GM23248 (cell line): Measurements from ENCODE around the gene GUCY1B1. TPM values are rescaled to one million over a fixed set of nuclear protein-coding genes. Genes with fewer than 3 reads are reported as not detected.
A peak's percentile ranks its signal among the peaks of the same experiment; 100 is the strongest.

Experiments
- DNase-seq: peaks from one replicate; pipeline ENCODE4 v3.0.0-alpha.2; 2015
- H2AFZ ChIP-seq: fragments of 200-600 bp; sonication (generic); 2 replicates; pipeline ENCODE4 v1.6.1; 2016; ENCODE audit warnings: antibody characterized with exemption
- H3F3A ChIP-seq: fragments of 200-600 bp; sonication (generic); 2 replicates; pipeline ENCODE4 v1.6.1; 2016; ENCODE audit warnings: mild to moderate bottlenecking, antibody characterized with exemption, mixed run types; ENCODE audit not compliant: insufficient read depth
- H3K27ac ChIP-seq: fragments of 200-600 bp; sonication (generic); 2 replicates; pipeline ENCODE4 v1.5.1; 2016; ENCODE audit warnings: mild to moderate bottlenecking
- H3K27me3 ChIP-seq: fragments of 200-600 bp; sonication (generic); replicated peaks from 2 replicates; pipeline ENCODE4 v1.6.1; 2016; ENCODE audit warnings: mild to moderate bottlenecking; ENCODE audit not compliant: insufficient read depth
- H3K36me3 ChIP-seq: fragments of 200-600 bp; sonication (generic); 2 replicates; pipeline ENCODE4 v1.6.1; 2016; ENCODE audit warnings: low read depth, mild to moderate bottlenecking
- H3K4me1 ChIP-seq: fragments of 200-600 bp; sonication (generic); 2 replicates; pipeline ENCODE4 v1.6.1; 2016; ENCODE audit warnings: mild to moderate bottlenecking; ENCODE audit not compliant: insufficient read depth
- H3K4me2 ChIP-seq: fragments of 200-600 bp; sonication (generic); one replicate; pipeline ENCODE4 v1.6.1; 2016; ENCODE audit warnings: mild to moderate bottlenecking; ENCODE audit not compliant: unreplicated experiment
- H3K4me3 ChIP-seq: fragments of 200-600 bp; sonication (generic); 2 replicates; pipeline ENCODE4 v1.5.1; 2016; ENCODE audit warnings: mild to moderate bottlenecking
- H3K79me2 ChIP-seq: fragments of 200-600 bp; sonication (generic); 2 replicates; pipeline ENCODE4 v1.6.1; 2016; ENCODE audit warnings: mild to moderate bottlenecking; ENCODE audit not compliant: insufficient read depth
- H3K9ac ChIP-seq: fragments of 200-600 bp; sonication (generic); 2 replicates; pipeline ENCODE4 v1.6.1; 2016; ENCODE audit warnings: mild to moderate bottlenecking
- H3K9me2 ChIP-seq: fragments of 200-600 bp; sonication (generic); 2 replicates; pipeline ENCODE4 v1.6.1; 2016; ENCODE audit warnings: mixed run types, mild to moderate bottlenecking, moderate library complexity; ENCODE audit not compliant: insufficient read depth
- H3K9me3 ChIP-seq: fragments of 200-600 bp; sonication (generic); one replicate; pipeline ENCODE4 v1.6.1; 2017; ENCODE audit warnings: low read depth
- H4K20me1 ChIP-seq: fragments of 200-600 bp; sonication (generic); 2 replicates; pipeline ENCODE4 v1.6.0; 2016; ENCODE audit not compliant: insufficient read depth
- EZH2 ChIP-seq: fragments of 200-600 bp; sonication (generic); IDR thresholded peaks from 2 replicates; pipeline ENCODE4 v1.6.1; 2018; ENCODE audit warnings: antibody characterized with exemption, mild to moderate bottlenecking; ENCODE audit not compliant: insufficient read depth, poor library complexity, severe bottlenecking
- EZH2phosphoT487 ChIP-seq: fragments of 200-600 bp; sonication (generic); IDR thresholded peaks from 2 replicates; pipeline ENCODE4 v1.6.1; 2018; ENCODE audit warnings: antibody characterized with exemption, moderate library complexity, mild to moderate bottlenecking, low read depth; ENCODE audit not compliant: insufficient read depth
- WGBS, 2 experiments: methylation state at CpG; one replicate each; pipeline ENCODE4 v1.1.6; 2015 to 2017; ENCODE audit warnings: low lambda C conversion rate in 2 of 2, low coverage in 1 of 2; ENCODE audit errors: missing lambda C conversion rate in 2 of 2; 5-methylcytosine and 5-hydroxymethylcytosine counted together
- in situ Hi-C: fragments of 300-500 bp; cut with MboI; formaldehyde crosslinking; loops from 2 replicates; pipeline ENCODE4 v1.15.0; 2020
- polyA plus RNA-seq: library from polyadenylated mRNA; unstranded; fragments of >200 nt; fragmentation: Nextera tagmentation; extraction: Ambion mirVana; gene quantifications from 2 replicates; pipeline ENCODE4 v1.2.1, GENCODE V29; 2016
- total RNA-seq: library from RNA; depleted of rRNA; stranded (reverse); fragments of >200 nt; shearing (Covaris generic); gene quantifications from 2 replicates; pipeline ENCODE4 v1.2.3, GENCODE V29; 2014

GUCY1B1 gene
- total and polyA plus RNA-seq, 2 experiments from 2014 or later = 0.56 to 2.1 TPM

DNA sequence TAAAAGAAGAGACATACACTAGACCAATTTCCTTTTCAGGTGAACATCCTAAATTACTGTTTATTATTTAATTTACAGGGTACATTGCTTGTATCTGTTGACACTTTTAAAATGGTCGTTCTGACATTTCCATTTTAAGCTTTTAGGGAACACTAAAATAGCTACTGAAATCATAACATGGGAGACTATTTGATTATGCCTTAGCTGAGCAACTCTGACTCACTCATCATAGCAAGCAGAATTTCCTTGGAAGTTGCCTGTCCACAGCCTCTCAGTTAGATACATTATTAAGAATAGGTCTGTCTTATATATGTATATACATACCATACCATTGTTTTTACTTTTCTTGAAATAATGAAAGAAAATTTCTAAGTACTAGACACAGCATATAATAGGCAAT lies 22.0 kb downstream of the GUCY1B1 start:
- no peak overlapping the region for H3K4me3 ChIP-seq
- H4K20me1 ChIP-seq = no peaks in the 10 kb centered on the region
- H3K79me2 ChIP-seq = no peaks in the 10 kb centered on the region
- no peaks in the 10 kb centered on the region for H3F3A ChIP-seq
- no peaks in the 10 kb centered on the region for H3K4me1 ChIP-seq
- WGBS, 2 experiments = 23 to 32% methylated on average over 1 of the region's 1 CpG
- peak; percentile 40 for DNase-seq
- H3K36me3 ChIP-seq = no peaks in the 10 kb centered on the region
- no peaks in the 10 kb centered on the region for H3K9me2 ChIP-seq
- in situ Hi-C loops = no loop called here
- H2AFZ ChIP-seq = no peak overlapping the region
- no peaks in the 10 kb centered on the region for H3K27me3 ChIP-seq
- H3K27ac ChIP-seq = no peak overlapping the region
- no peak overlapping the region for H3K9ac ChIP-seq
- TF ChIP-seq EZH2phosphoT487 (no peak), EZH2 (no peak)
- no peaks in the 10 kb centered on the region for H3K9me3 ChIP-seq
- no peak overlapping the region for H3K4me2 ChIP-seq

DNA sequence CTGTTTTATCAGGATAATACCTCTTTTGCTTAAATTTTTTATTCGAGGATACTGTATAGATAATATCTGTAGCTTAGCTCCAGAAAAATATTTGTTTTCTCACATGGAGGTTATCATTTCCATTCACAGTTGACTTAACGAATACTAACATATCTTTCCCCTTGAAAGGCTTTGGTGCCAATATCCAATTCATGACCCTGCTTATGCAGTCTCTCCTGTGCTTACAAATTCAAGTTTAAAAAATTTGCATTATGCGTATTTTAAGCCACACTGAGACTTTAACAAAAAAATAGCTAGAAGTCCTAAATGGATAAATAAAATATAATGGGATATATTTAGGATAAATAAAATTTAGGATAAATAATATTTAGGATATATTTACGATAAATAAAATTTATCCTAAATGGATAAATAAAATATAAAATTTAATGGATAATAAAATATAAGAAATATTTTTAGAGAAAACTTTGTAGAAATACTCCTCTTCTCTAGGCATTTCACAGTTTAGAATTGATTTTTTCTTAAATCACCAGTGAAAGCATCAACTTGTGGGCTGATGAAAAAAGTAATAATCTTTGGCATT lies 22.5 kb downstream of the GUCY1B1 start:
- H3K4me3 ChIP-seq = no peak overlapping the region
- no peak overlapping the region for H2AFZ ChIP-seq
- H3F3A ChIP-seq = no peaks in the 10 kb centered on the region
- H3K27me3 ChIP-seq = no peaks in the 10 kb centered on the region
- H3K4me1 ChIP-seq = no peaks in the 10 kb centered on the region
- H3K36me3 ChIP-seq = no peaks in the 10 kb centered on the region
- no peaks in the 10 kb centered on the region for H4K20me1 ChIP-seq
- no peak overlapping the region for H3K4me2 ChIP-seq
- DNase-seq = no peak
- H3K9me3 ChIP-seq = no peaks in the 10 kb centered on the region
- TF ChIP-seq EZH2 (no peak), EZH2phosphoT487 (no peak)
- in situ Hi-C loops = no loop called here
- no peak overlapping the region for H3K9ac ChIP-seq
- no peaks in the 10 kb centered on the region for H3K79me2 ChIP-seq
- no peak overlapping the region for H3K27ac ChIP-seq
- 72 to 74% methylated on average over 4 of the region's 4 CpGs for WGBS, 2 experiments
- no peaks in the 10 kb centered on the region for H3K9me2 ChIP-seq

DNA sequence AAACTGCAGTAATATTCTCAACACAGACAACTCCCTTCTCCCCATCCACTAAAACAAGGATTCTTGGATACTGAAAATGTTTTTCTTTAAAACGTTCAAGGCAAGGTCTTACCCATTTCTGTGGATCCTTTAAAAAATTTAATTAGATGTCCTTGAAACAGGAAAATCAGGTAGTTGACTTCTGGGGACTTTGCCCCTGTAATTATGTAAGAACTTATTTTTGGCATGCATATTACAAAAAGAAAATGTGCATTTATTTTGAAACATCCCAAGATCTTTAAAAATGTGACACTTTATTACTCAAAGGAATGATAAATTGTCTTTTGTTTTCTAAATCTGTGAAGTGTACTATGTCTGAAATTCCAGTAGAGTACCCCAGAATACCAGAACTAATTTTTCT lies 25.8 kb downstream of the GUCY1B1 start:
- TF ChIP-seq EZH2phosphoT487 = no peak
- TF ChIP-seq EZH2 = no peak
- H3K9ac ChIP-seq = no peak overlapping the region
- no peaks in the 10 kb centered on the region for H3F3A ChIP-seq
- H3K27me3 ChIP-seq = no peaks in the 10 kb centered on the region
- no peaks in the 10 kb centered on the region for H4K20me1 ChIP-seq
- H3K4me3 ChIP-seq = no peak overlapping the region
- H3K9me2 ChIP-seq = no peaks in the 10 kb centered on the region
- H2AFZ ChIP-seq = no peak overlapping the region
- DNase-seq = no peak
- no peaks in the 10 kb centered on the region for H3K79me2 ChIP-seq
- no peaks in the 10 kb centered on the region for H3K4me1 ChIP-seq
- in situ Hi-C loops = no loop called here
- no peaks in the 10 kb centered on the region for H3K9me3 ChIP-seq
- no peak overlapping the region for H3K4me2 ChIP-seq
- WGBS, 2 experiments = 37 to 46% methylated on average over 1 of the region's 1 CpG
- H3K36me3 ChIP-seq = no peaks in the 10 kb centered on the region
- H3K27ac ChIP-seq = no peak overlapping the region

DNA sequence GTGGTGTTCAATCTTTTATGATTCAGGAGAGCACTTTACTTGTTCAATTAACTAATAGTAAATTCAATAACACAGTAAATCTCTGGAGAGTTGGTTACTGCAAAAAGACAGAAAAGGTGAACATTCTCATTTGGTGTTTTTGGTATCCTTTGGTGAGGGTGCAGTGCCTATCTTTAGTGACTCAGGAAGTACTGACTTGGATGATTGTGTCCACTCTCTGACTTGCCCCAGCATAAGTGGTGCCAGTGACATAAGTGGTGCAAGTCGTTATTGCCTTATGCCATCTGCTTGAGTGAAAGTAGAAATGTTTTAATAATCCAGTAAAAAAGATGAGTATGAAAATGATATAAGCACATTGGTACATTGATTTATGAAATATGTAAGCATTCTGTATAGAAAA lies 27.0 kb downstream of the GUCY1B1 start:
- Histone ChIP-seq H3K4me2 (no peak overlapping the region), H3K36me3 (no peaks in the 10 kb centered on the region), H3K9me2 (no peaks in the 10 kb centered on the region), H3K9me3 (no peaks in the 10 kb centered on the region), H3K27me3 (no peaks in the 10 kb centered on the region), H3F3A (no peaks in the 10 kb centered on the region), H3K27ac (no peak overlapping the region), H2AFZ (no peak overlapping the region), H3K9ac (no peak overlapping the region), H3K4me3 (no peak overlapping the region), H4K20me1 (no peaks in the 10 kb centered on the region), H3K4me1 (no peaks in the 10 kb centered on the region), H3K79me2 (no peaks in the 10 kb centered on the region)
- DNase-seq = no peak
- TF ChIP-seq EZH2 (no peak), EZH2phosphoT487 (no peak)
- in situ Hi-C loops = no loop called here
- 73 to 84% methylated on average over 1 of the region's 1 CpG for WGBS, 2 experiments
